LNCAP (cell line): ENCODE results near the gene PLK5.

Experiments
- CTCF ChIP-seq: fragments of 450-650 bp; IDR thresholded peaks from 2 replicates; pipeline ENCODE4 v1.5.1; 2017; ENCODE audit warnings: mild to moderate bottlenecking

PLK5 gene

GRCh38 chr19:1489463-1490310, 34.2 kb upstream of the PLK5 start:
- TF ChIP-seq CTCF: no peak

- no peak for TF ChIP-seq CTCF
Observed at GRCh38 chr19:1490311-1491113, 33.4 kb upstream of the PLK5 start, which contains the start of gene PCSK4. Gene PCSK4 (minus strand): TSS chr19:1490350. CDS start chr19:1490346, 4 bp downstream.

- TF ChIP-seq CTCF: no peak
Observed at GRCh38 chr19:1491114-1491848, 32.6 kb upstream of the PLK5 start, which contains the start of gene REEP6. Gene REEP6 (plus strand): TSS chr19:1491181. CDS start chr19:1491270, 89 bp downstream.

GRCh38 chr19:1491849-1492170, 32.1 kb upstream of the PLK5 start:
- TF ChIP-seq CTCF: no peak

- TF ChIP-seq CTCF: no peak
Observed at GRCh38 chr19:1492474-1493006, 31.3 kb upstream of the PLK5 start.

GRCh38 chr19:1494115-1494815, 29.6 kb upstream of the PLK5 start:
- TF ChIP-seq CTCF: no peak
